Ectodermal cell (in vitro differentiated cells): Measurements from ENCODE around the gene NUBP2.

Experiments used
- H3K27ac ChIP-seq: 2 replicates; pipeline ENCODE4 v1.7.0; 2013; ENCODE audit warnings: mild to moderate bottlenecking, low read depth, low read length; ENCODE audit not compliant: insufficient read depth, poor library complexity, severe bottlenecking
- H3K27me3 ChIP-seq: 2 replicates; pipeline ENCODE4 v1.7.0; 2013; ENCODE audit warnings: mild to moderate bottlenecking, low read length; ENCODE audit not compliant: insufficient read depth, control insufficient read depth, poor library complexity, severe bottlenecking
- H3K36me3 ChIP-seq: one replicate; pipeline ENCODE4 v1.7.0; 2013; ENCODE audit warnings: low read length; ENCODE audit not compliant: control insufficient read depth, insufficient read depth
- H3K4me1 ChIP-seq: one replicate; pipeline ENCODE4 v1.7.0; 2013; ENCODE audit warnings: low read length; ENCODE audit not compliant: control insufficient read depth, insufficient read depth
- H3K4me3 ChIP-seq: 2 replicates; pipeline ENCODE4 v1.7.0; 2013; ENCODE audit warnings: low read depth, low read length, control low read depth; ENCODE audit not compliant: insufficient read depth
- H3K9me3 ChIP-seq: 2 replicates; pipeline ENCODE4 v1.7.0; 2013; ENCODE audit warnings: mild to moderate bottlenecking, low read length, moderate library complexity; ENCODE audit not compliant: control insufficient read depth
- WGBS, 2 experiments: methylation state at CpG; one replicate each; pipeline ENCODE4 v1.1.7; 2013; ENCODE audit warnings: missing lambda C conversion rate in 2 of 2; 5-methylcytosine and 5-hydroxymethylcytosine counted together

NUBP2 gene

DNA sequence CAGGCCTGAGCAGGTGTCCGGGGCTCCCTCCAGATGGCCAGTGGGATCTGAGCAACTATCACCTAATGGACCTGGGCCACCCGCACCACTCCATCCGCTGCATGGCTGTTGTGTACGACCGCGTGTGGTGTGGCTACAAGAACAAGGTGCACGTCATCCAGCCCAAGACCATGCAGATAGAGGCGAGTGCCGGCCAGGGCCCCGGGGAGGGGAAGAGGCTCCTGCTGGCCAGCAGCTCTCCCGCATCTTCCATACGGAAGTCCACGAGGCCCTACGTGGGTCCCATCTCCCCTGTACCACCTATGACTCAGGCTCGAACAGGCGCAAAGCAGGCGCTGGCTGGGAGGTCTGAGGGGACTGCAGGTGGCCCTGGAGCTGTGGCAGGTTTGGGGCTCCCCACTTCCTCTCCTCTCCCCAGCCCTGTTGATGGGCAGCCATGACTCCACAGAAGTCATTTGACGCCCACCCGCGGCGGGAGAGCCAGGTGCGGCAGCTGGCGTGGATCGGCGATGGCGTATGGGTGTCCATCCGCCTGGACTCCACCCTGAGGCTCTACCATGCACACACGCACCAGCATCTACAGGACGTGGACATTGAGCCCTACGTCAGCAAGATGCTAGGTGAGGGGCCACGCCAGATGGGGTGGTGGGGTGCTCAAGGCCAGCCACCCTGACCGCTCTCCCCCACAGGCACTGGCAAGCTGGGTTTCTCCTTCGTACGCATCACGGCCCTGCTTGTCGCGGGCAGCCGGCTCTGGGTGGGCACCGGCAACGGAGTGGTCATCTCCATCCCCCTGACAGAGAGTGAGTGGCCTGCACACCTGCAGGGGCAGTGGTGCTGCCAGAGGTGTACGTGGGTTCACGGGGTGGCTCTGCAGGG is 15.4 kb upstream of the NUBP2 start:
- H3K4me1 ChIP-seq, result peaks cover 13% of the 10 kb centered on the region
- peaks cover 22% of the 10 kb centered on the region for H3K36me3 ChIP-seq
- H3K27ac ChIP-seq, result no peak overlapping the region
- WGBS, 2 experiments, result 94 to 95% methylated on average over 42 of the region's 42 CpGs
- H3K27me3 ChIP-seq, result no peaks in the 10 kb centered on the region
- H3K4me3 ChIP-seq, result no peak overlapping the region
- H3K9me3 ChIP-seq, result no peaks in the 10 kb centered on the region

DNA sequence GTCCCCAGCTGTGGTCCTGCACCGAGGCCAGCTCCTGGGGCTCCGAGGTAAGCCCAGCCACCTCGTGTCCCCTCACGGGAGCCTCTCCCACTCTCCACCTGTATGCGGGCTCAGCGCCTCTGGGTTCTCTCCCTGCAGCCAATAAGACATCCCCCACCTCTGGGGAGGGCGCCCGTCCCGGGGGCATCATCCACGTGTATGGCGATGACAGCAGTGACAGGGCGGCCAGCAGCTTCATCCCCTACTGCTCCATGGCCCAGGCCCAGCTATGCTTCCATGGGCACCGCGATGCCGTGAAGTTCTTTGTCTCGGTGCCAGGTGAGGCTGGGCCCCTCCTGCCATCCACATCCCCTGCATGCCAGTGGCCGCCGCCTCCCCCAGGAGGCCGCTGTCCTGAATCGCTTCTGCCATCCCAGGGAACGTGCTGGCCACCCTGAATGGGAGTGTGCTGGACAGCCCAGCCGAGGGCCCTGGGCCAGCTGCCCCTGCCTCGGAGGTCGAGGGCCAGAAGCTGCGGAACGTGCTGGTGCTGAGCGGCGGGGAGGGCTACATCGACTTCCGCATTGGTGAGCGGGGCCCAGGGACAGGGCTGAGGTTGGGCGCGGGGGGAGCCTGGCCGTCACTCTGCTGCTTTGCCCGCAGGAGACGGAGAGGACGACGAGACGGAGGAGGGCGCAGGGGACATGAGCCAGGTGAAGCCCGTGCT is 14.5 kb upstream of the NUBP2 start:
- no peaks in the 10 kb centered on the region for H3K27me3 ChIP-seq
- H3K36me3 ChIP-seq, result peaks cover 22% of the 10 kb centered on the region
- WGBS, 2 experiments, result 92% methylated on average over 41 of the region's 41 CpGs
- H3K9me3 ChIP-seq, result no peaks in the 10 kb centered on the region
- H3K4me1 ChIP-seq, result peaks cover 8% of the 10 kb centered on the region
- H3K27ac ChIP-seq, result no peak overlapping the region
- no peak overlapping the region for H3K4me3 ChIP-seq

DNA sequence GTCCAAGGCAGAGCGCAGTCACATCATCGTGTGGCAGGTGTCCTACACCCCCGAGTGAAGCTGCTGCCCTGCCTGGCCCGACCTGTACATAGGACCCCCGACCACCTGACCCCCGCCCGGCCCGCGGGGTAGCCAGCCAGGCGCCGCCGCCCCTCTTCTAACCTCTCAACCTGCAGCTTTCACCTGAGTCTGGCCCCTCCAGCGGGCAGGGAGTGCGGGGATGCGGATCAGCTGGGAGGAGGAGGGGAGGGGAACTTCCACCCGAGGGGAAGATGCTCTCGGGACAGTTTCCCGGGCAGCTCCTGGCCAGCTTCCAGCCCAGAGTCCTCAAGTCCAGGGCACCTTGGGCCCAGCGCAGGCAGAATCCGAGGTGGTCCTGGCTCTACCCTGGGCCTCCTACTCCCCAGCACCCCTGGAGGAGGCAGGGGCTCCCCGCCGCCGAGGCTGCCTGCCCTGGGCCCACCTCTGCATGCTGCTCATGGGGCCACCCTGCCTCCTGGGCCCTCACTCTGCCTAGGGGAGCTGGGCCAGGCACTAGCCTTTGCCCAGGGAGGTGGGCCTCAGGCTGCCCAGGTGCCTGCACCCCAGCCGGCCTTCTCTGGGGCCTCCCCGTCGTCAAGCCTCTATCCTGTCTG is 13.9 kb upstream of the NUBP2 start:
- 92 to 93% methylated on average over 26 of the region's 26 CpGs for WGBS, 2 experiments
- H3K4me1 ChIP-seq, result peaks cover 10% of the 10 kb centered on the region
- no peak overlapping the region for H3K27ac ChIP-seq
- H3K4me3 ChIP-seq, result no peak overlapping the region
- no peaks in the 10 kb centered on the region for H3K27me3 ChIP-seq
- no peaks in the 10 kb centered on the region for H3K9me3 ChIP-seq
- peaks cover 22% of the 10 kb centered on the region for H3K36me3 ChIP-seq

DNA sequence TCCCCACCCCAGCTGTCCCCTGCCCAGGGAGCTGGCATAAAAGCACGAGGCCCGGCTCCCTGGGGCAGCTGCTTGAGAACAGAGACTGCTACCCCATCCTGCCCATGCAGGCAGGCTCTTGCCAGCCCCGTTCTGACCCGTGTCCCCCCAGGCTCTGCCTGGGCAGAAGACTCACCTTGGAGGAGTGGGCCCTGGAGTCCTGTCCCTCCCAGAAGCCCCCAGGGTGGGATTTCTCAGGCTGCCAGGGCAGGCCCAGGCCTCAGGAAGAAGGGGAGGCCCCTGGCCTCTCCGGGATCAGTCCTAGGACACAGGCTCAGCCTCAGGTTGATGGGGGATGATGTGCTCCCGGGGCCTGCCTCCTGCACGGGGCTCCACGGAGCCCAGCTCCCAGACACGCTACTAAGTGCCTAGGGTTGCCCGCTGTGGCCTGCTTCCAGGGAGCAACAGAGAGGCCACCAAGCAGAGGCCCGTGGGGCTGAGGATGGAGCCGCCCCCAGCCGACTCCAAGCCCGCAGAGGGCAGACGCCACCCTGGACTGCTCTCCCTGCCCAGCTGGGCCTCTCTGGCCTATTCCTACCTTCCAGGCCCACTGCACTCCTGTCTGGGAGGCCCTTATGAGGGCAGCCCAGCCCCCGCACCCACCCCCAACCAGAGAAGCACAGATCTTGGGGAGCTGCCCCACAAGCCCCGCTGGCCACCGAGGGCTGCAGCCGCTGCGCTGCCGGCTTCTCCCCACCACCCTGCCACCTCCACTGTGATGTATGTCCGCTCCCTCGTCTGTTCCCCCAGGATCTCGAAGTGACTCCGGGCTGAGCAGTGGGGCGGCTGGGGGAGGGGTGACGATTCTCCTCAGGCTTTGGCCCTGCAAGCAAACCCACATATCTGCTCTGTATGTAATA is 13.1 kb upstream of the NUBP2 start:
- no peaks in the 10 kb centered on the region for H3K9me3 ChIP-seq
- WGBS, 2 experiments, result 90 to 91% methylated on average over 27 of the region's 27 CpGs
- no peaks in the 10 kb centered on the region for H3K27me3 ChIP-seq
- H3K4me1 ChIP-seq, result peaks cover 14% of the 10 kb centered on the region
- peaks cover 22% of the 10 kb centered on the region for H3K36me3 ChIP-seq
- H3K27ac ChIP-seq, result no peak overlapping the region
- no peak overlapping the region for H3K4me3 ChIP-seq

DNA sequence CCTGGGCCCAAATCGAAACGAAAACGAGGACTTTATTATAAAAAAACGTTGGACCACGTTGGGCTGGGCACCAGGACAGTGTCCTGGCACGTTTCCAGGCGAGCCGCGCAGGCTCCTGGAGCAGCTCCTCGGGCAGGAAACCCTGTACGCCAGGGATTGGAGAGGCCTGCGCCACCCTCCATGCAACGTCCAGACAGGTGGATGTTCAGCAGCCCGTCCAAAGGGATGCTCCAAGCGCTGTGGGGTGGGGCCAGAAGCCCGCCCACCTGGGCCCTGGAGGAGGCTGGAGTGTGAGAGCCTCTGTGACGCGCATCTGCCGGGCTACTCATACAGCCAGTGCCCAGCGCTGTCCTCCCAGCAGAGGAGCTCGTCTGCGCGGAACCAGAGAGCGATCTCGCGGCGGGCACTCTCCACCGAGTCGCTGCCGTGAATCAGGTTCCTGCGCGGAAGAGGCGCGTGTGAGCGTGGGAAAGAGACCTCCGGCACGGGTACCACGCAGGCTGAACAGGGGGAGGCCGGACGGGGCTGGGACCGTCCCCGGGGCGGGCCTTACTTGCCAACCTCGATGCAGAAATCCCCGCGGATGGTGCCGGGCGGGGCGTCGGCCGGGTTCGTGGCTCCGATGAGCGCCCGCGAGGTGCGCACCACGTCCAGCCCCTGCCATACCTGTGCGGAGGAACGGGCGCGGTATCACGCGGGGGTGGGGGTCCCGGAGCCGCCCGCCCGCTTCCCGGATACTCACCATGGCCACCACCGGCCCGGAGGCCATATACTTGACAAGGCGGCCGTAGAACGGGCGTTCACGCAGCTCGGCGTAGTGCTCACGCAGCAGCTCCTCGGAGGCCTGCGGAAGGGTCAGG is 12.2 kb upstream of the NUBP2 start:
- no peak overlapping the region for H3K27ac ChIP-seq
- peaks cover 18% of the 10 kb centered on the region for H3K36me3 ChIP-seq
- no peaks in the 10 kb centered on the region for H3K9me3 ChIP-seq
- peak overlapping the region; percentile 71 for H3K4me3 ChIP-seq
- peaks cover 14% of the 10 kb centered on the region for H3K4me1 ChIP-seq
- no peaks in the 10 kb centered on the region for H3K27me3 ChIP-seq
- 21% methylated on average over 81 of the region's 81 CpGs for WGBS, 2 experiments

DNA sequence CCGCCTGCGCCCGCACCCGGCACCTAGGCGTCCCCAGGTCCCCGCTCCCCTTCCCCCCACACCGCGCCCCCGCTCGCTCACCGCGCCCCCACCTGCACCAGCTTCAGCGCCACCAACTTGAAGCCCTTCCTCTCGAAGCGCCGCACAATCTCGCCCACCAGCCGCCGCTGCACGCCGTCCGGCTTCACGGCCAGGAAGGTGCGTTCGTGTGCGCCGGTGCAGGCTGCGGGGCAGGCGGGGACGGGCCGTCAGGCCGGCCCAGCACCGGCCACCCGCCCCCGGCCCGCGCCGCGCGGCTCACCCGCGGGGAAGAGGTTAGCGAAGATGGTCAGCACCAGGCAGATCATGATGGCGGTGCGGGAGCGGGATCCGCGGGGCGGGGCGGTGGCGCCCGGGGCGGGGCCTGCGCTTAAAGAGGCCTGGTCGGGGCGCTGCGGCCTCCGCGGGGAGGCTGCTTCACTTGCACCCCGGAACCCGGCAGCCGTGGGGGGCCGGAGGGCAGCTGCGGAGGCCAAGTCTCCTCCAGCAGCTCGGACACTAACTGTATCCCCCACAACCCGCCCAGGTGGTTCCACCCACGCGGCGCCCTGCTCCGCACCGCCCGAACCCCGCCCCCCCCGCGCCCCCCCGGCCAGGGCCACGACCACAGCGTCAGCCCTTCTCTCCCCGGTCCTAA is 11.4 kb upstream of the NUBP2 start, which contains the start of gene NME3:
TSS of gene NME3 (minus strand) at position 356 of the 676 bp plus-strand sequence. CDS start at position 347, 9 bp downstream.
- H3K4me1 ChIP-seq, result peaks cover 14% of the 10 kb centered on the region
- H3K9me3 ChIP-seq, result no peaks in the 10 kb centered on the region
- H3K27ac ChIP-seq, result no peak within 1 kb of the TSS
- H3K36me3 ChIP-seq, result peaks cover 14% of the 10 kb centered on the region
- 0 to 1% methylated on average over 71 to 78 of the region's 79 CpGs for WGBS, 2 experiments
- H3K4me3 ChIP-seq, result peak within 1 kb of the TSS; percentile 71
- H3K27me3 ChIP-seq, result no peaks in the 10 kb centered on the region

DNA sequence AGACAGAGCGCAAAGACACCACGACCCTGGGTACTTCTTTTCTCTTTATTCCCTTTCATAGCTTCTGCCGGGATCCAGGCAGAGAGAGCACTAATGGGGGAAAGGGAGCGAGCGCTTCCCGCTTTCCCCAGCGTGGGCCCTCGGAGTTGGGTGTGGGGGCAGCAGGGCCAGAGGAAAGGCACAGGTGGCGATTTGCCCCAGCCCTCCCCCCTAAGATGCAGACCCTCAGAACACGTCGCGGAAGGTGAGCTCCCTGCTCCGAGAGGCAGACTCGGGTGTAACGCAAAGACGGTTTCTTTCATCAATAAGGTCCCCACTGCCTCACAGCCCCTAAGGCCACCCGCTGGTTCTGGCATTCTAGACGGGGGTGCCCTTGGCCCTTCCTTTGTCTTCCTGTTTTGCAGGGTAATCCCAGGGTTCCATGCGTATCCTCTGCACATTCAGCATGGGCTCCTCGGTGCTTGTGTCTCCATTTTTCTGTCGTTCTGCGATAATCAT is 10.8 kb upstream of the NUBP2 start:
- Histone ChIP-seq H3K27me3 (no peaks in the 10 kb centered on the region), H3K27ac (no peak overlapping the region), H3K9me3 (no peaks in the 10 kb centered on the region), H3K36me3 (peaks cover 16% of the 10 kb centered on the region), H3K4me3 (peak overlapping the region; percentile 71), H3K4me1 (peaks cover 14% of the 10 kb centered on the region)
- WGBS, 2 experiments, result 3 to 4% methylated on average over 22 of the region's 22 CpGs

DNA sequence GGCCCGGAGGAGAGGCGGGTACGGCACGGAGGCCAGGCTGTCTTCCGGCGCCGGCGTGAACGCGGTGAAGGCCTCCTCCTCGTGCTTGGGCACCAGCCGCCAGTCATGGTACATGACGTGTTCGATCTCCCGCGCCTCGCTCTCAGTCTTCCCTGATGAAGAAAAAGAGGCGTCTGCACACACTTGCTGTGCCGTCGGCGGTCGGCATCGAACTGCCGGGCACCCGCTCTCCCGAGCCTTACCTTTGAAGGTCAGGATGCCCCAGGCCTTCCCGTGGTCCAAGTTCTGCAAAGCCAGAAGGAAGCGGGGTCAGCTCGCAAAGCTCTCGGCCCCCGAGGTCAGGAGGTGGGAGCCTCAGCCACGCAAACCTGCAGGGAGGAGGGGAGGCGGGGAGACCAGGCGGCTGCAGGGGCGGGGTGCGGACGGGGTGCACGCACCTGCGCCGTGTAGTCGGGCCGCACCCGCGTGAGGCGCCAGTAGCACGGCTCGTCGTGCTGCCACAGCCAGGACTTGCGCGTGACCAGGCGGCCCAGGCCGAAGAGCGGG is 10.3 kb upstream of the NUBP2 start, which contains the start of gene EME2:
TSS of gene EME2 (plus strand) at position 449 of the 546 bp plus-strand sequence. CDS start 418 bp downstream, outside the sequence.
- H3K36me3 ChIP-seq, result peaks cover 13% of the 10 kb centered on the region
- H3K27me3 ChIP-seq, result no peaks in the 10 kb centered on the region

More for the DNA sequence above, 10.3 kb upstream of the NUBP2 start, which contains the start of gene EME2:
- no peaks in the 10 kb centered on the region for H3K9me3 ChIP-seq
- WGBS, 2 experiments, result 1% methylated on average over 53 of the region's 53 CpGs
- peaks cover 14% of the 10 kb centered on the region for H3K4me1 ChIP-seq
- peak within 1 kb of the TSS; percentile 71 for H3K4me3 ChIP-seq
- H3K27ac ChIP-seq, result peak within 1 kb of the TSS; percentile 84
